ENCODE results near the gene MICU2. TPM values are rescaled to one million over a fixed set of nuclear protein-coding genes. Genes with fewer than 3 reads are reported as not detected.

The MICU2 gene
- total and polyA plus RNA-seq, 7 donors, result 23.1 to 104 (median 45.9) TPM

DNA sequence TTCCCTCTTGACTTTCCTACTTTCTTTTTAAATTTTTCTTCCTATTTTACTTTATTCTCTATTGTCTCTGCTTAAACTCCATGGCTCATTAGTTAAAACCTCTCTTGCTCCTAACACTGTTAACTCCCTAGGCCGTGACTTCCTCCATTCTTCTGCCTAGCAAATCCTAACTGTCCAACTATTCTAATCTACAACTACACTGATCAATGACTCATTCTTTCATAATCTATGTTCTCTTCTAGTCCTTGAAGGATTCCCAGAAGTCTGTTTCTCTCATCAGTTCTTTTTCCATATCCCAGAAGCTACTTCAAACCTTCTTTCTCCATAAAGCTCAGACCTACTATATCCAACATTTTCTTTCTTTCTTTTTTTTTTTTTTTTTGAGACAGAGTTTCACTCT is 66.9 kb downstream of the MICU2 start:
- no peak for DNase-seq
- WGBS, 2 donors, result 93 to 95% methylated on average over 1 of the region's 1 CpG
- peaks cover 0 to 7% (median 0%) of the 10 kb centered on the region in 4 donors for H3K4me1 ChIP-seq
- intact Hi-C loops (cut with DNase I), result no loop called here
- TF ChIP-seq, protein P1, sequence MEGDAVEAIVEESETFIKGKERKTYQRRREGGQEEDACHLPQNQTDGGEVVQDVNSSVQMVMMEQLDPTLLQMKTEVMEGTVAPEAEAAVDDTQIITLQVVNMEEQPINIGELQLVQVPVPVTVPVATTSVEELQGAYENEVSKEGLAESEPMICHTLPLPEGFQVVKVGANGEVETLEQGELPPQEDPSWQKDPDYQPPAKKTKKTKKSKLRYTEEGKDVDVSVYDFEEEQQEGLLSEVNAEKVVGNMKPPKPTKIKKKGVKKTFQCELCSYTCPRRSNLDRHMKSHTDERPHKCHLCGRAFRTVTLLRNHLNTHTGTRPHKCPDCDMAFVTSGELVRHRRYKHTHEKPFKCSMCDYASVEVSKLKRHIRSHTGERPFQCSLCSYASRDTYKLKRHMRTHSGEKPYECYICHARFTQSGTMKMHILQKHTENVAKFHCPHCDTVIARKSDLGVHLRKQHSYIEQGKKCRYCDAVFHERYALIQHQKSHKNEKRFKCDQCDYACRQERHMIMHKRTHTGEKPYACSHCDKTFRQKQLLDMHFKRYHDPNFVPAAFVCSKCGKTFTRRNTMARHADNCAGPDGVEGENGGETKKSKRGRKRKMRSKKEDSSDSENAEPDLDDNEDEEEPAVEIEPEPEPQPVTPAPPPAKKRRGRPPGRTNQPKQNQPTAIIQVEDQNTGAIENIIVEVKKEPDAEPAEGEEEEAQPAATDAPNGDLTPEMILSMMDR (IDR thresholded peaks at IDR 0.05), result no peak
- no peak for TF ChIP-seq EP300 (IDR thresholded peaks at IDR 0.05)
- TF ChIP-seq POLR2AphosphoS5 (IDR thresholded peaks at IDR 0.05), result no peak
- no peak for TF ChIP-seq POLR2A (IDR thresholded peaks at IDR 0.05)
- no peaks in the 10 kb centered on the region for H3K9me3 ChIP-seq
- H3K27ac ChIP-seq, result no peak overlapping the region
- H3K4me3 ChIP-seq, result no peak overlapping the region
- peaks cover 0 to 17% (median 0%) of the 10 kb centered on the region in 4 donors for H3K36me3 ChIP-seq
- no peaks in the 10 kb centered on the region for H3K27me3 ChIP-seq

DNA sequence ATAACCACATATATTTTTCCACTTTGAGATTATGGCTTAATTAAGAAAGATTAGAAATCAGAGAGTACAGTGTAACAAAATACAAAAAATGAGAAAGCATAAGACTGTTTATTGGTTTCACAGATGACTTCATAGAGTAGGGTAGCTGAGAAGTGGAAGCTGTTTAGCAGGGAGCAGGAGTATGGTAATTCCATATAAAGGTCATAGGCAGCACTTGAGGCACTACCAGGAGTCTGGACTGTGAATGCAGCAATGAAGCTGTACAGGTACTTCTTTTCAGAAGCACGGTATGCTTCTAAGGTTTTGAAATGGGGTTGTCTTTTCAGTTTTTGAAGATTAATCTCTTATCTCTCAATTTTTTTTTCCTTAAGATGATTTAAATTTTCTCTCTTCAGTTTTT is 69.2 kb downstream of the MICU2 start:
- no peaks in the 10 kb centered on the region for H3K9me3 ChIP-seq
- H3K4me3 ChIP-seq, result no peak overlapping the region
- no peaks in the 10 kb centered on the region for H3K4me1 ChIP-seq
- DNase-seq, result no peak
- WGBS, 2 donors, result 100% methylated on average over 1 of the region's 1 CpG
- no peak overlapping the region for H3K27ac ChIP-seq
- H3K36me3 ChIP-seq, result peaks cover 0 to 22% (median 0%) of the 10 kb centered on the region in 4 donors
- H3K27me3 ChIP-seq, result no peaks in the 10 kb centered on the region
- intact Hi-C loops (cut with DNase I), result no loop called here
- TF ChIP-seq EP300 (IDR thresholded peaks at IDR 0.05) (no peak), POLR2A (IDR thresholded peaks at IDR 0.05) (no peak), POLR2AphosphoS5 (IDR thresholded peaks at IDR 0.05) (no peak)
- TF ChIP-seq, protein P1 (IDR thresholded peaks at IDR 0.05), result no peak

DNA sequence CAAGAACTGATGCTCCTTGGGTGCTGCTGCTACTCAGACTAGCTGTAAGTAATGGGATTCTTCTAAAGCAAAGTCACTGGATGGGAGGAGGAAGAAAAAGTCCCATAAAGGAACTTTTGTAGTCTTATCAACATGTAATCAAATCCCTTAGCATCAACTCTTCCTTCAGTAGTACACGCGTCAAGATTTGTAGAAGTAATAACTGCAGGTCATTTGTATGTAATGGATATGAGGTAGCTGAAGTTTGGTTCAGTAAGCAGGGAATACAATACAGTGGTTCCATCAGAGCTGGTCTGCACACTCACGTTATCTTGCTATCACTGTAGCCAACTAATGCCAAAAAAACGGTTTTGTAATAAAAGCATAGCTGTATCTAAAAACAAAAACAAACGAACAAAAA is 72.5 kb downstream of the MICU2 start:
- Histone ChIP-seq H3K4me3 (no peak overlapping the region), H3K27me3 (no peaks in the 10 kb centered on the region), H3K9me3 (no peaks in the 10 kb centered on the region), H3K4me1 (no peaks in the 10 kb centered on the region), H3K27ac (no peak overlapping the region), H3K36me3 (peaks cover 0 to 14% (median 0%) of the 10 kb centered on the region in 4 donors)
- TF ChIP-seq, protein P1 (IDR thresholded peaks at IDR 0.05), result no peak
- TF ChIP-seq POLR2A (IDR thresholded peaks at IDR 0.05) (no peak), EP300 (IDR thresholded peaks at IDR 0.05) (no peak), POLR2AphosphoS5 (IDR thresholded peaks at IDR 0.05) (no peak)
- no peak for DNase-seq
- intact Hi-C loops (cut with DNase I), result no loop called here
- WGBS, 2 donors, result 90 to 96% methylated on average over 5 of the region's 5 CpGs

DNA sequence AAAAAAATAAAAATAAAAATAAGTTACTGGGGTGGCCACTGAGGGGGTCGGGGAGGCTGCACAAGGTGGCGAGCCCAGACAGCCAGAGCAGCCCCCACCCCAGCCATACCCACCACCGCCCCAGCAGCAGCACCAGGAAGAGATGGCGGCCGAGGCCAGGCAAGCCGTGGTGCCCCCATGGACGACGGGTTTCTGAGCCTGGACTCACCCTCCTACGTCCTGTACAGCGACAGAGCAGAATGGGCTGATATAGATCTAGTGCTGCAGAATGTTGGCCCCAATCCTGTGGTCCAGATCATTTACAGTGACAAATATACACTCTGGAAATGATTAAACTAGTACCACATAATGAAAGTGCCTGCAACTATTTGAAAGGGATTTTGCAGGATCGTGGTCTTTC is 73.3 kb downstream of the MICU2 start:
- Histone ChIP-seq H3K4me3 (no peak overlapping the region), H3K9me3 (no peaks in the 10 kb centered on the region), H3K27me3 (no peaks in the 10 kb centered on the region), H3K4me1 (no peaks in the 10 kb centered on the region), H3K36me3 (peaks cover 0 to 13% (median 0%) of the 10 kb centered on the region in 4 donors), H3K27ac (no peak overlapping the region)
- DNase-seq, result no peak
- intact Hi-C loops (cut with DNase I), result no loop called here
- WGBS, 2 donors, result 93 to 94% methylated on average over 11 of the region's 11 CpGs
- TF ChIP-seq POLR2A (IDR thresholded peaks at IDR 0.05), result no peak
- no peak for TF ChIP-seq EP300 (IDR thresholded peaks at IDR 0.05)
- no peak for TF ChIP-seq POLR2AphosphoS5 (IDR thresholded peaks at IDR 0.05)
- TF ChIP-seq, protein P1 (IDR thresholded peaks at IDR 0.05), result no peak
